ENCODE data around the gene RFC3.

RFC3 gene

DNA sequence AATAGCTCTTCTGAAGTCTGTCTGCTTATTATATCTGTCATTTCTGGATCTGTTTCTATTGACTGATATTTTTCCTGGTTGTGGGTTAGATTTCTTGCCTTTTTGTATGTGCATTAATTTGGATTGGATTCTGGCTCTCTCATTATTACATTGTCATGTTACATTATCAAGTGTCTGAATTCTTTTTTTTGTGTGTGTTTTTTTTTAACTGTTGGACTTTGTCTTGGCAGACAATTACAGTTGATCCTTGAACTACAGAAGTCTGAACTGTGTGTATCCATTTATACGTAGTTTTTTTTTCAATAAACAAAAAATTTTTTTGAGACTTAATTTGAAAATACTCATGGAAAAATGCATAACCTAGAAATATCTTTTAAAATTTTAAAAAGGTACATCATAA is 22.5 kb downstream of the RFC3 start:
- no peaks in the 10 kb centered on the region for H3K27me3 ChIP-seq (replicated peaks; ENCODE audit: control insufficient read depth, insufficient read depth, low read length)
- no peaks in the 10 kb centered on the region; the same call in none of the 2 replicates for H3K36me3 ChIP-seq (ENCODE audit: control insufficient read depth, insufficient read depth, low read length)
- DNase-seq (ENCODE audit: extremely low read depth, insufficient read length): no peak
- no peak overlapping the region for H3K4me3 ChIP-seq (replicated peaks; ENCODE audit: low read depth, low read length)
- TF ChIP-seq, protein P1, sequence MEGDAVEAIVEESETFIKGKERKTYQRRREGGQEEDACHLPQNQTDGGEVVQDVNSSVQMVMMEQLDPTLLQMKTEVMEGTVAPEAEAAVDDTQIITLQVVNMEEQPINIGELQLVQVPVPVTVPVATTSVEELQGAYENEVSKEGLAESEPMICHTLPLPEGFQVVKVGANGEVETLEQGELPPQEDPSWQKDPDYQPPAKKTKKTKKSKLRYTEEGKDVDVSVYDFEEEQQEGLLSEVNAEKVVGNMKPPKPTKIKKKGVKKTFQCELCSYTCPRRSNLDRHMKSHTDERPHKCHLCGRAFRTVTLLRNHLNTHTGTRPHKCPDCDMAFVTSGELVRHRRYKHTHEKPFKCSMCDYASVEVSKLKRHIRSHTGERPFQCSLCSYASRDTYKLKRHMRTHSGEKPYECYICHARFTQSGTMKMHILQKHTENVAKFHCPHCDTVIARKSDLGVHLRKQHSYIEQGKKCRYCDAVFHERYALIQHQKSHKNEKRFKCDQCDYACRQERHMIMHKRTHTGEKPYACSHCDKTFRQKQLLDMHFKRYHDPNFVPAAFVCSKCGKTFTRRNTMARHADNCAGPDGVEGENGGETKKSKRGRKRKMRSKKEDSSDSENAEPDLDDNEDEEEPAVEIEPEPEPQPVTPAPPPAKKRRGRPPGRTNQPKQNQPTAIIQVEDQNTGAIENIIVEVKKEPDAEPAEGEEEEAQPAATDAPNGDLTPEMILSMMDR (IDR thresholded peaks at IDR 0.05; ENCODE audit: insufficient read depth, low read length, poor library complexity, severe bottlenecking): no peak

- Histone ChIP-seq H3K27me3 (replicated peaks; ENCODE audit: control insufficient read depth, insufficient read depth, low read length) (no peaks in the 10 kb centered on the region), H3K36me3 (ENCODE audit: control insufficient read depth, insufficient read depth, low read length) (no peaks in the 10 kb centered on the region; the same call in 1 of the 2 replicates), H3K4me3 (replicated peaks; ENCODE audit: low read depth, low read length) (no peak overlapping the region)
- TF ChIP-seq, protein P1 (IDR thresholded peaks at IDR 0.05; ENCODE audit: insufficient read depth, low read length, poor library complexity, severe bottlenecking): no peak
- DNase-seq (ENCODE audit: extremely low read depth, insufficient read length): no peak
Observed at GRCh38 chr13:33842207-33842606, 24.3 kb downstream of the RFC3 start.

DNA sequence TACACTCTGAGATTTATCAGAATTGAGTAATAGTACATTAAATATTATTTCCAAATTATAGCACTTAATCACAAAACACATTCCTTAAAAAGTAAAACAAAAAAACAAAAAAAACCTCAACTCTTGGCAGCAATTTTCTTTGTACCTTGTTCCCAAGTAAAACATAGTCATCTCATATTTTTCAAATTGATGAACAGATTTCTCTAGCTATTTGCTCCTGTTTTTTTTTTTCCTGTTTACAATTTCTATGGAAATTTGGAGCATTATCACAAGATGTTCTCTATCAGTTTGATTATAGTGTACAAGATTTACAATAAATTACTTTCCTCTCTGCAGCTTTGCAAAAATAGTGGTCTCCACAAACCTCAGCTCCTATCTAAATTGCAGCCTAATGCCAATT is 25.0 kb downstream of the RFC3 start:
- TF ChIP-seq, protein P1 (IDR thresholded peaks at IDR 0.05; ENCODE audit: insufficient read depth, low read length, poor library complexity, severe bottlenecking): no peak

GRCh38 chr13:33845572-33846302 is 27.8 kb downstream of the RFC3 start:
- no peak overlapping the region for H3K4me3 ChIP-seq (replicated peaks; ENCODE audit: low read depth, low read length)
- TF ChIP-seq, protein P1 (IDR thresholded peaks at IDR 0.05; ENCODE audit: insufficient read depth, low read length, poor library complexity, severe bottlenecking): no peak
- no peak for DNase-seq (ENCODE audit: extremely low read depth, insufficient read length)
- no peaks in the 10 kb centered on the region for H3K27me3 ChIP-seq (replicated peaks; ENCODE audit: control insufficient read depth, insufficient read depth, low read length)
- H3K36me3 ChIP-seq (ENCODE audit: control insufficient read depth, insufficient read depth, low read length): no peaks in the 10 kb centered on the region; the same call in 1 of the 2 replicates

More for the DNA sequence above, 25.0 kb downstream of the RFC3 start:
- H3K4me3 ChIP-seq (replicated peaks; ENCODE audit: low read depth, low read length): no peak overlapping the region
- H3K36me3 ChIP-seq (ENCODE audit: control insufficient read depth, insufficient read depth, low read length): no peaks in the 10 kb centered on the region; the same call in 1 of the 2 replicates
- DNase-seq (ENCODE audit: extremely low read depth, insufficient read length): no peak
- no peaks in the 10 kb centered on the region for H3K27me3 ChIP-seq (replicated peaks; ENCODE audit: control insufficient read depth, insufficient read depth, low read length)

DNA sequence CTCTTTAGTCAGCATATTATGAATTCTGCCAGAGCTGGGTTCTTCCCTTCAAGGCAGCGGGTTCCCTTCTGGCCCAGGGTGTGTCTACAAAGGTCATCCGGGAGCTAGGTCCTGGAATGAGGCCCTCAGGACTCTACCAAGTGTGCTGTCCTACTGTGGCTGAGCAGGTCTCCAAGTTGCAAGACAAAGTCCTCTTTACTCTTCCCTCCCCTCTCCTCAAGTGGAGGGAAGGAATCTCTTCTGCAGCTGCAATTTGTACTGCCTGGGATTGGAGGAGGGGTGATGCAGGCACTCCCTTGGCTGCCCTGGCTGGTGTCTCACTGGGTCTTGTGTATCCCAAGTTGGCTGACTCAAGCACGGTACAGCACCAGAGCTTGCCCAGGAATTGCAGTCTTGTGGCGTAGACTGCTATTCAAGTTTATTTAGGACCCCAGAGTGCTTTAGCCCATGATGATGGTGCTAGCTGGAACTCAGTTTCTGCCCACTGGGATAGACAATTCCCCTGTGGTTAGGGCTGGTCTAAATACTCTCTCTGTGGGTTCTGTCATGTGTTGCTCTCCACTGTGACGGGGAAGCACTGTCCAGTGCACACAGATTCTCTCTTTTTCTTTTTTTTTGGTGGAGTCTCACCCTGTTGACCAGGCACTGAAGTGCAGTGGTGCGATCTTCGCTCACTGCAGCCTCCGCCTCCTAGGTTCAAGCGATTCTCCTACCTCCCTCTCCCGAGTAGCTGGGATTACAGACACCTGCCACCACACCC is 28.5 kb downstream of the RFC3 start:
- H3K36me3 ChIP-seq (ENCODE audit: control insufficient read depth, insufficient read depth, low read length): no peaks in the 10 kb centered on the region; the same call in 1 of the 2 replicates
- no peaks in the 10 kb centered on the region for H3K27me3 ChIP-seq (replicated peaks; ENCODE audit: control insufficient read depth, insufficient read depth, low read length)
- no peak overlapping the region for H3K4me3 ChIP-seq (replicated peaks; ENCODE audit: low read depth, low read length)
- TF ChIP-seq, protein P1 (IDR thresholded peaks at IDR 0.05; ENCODE audit: insufficient read depth, low read length, poor library complexity, severe bottlenecking): no peak
- no peak for DNase-seq (ENCODE audit: extremely low read depth, insufficient read length)

Measured in GM06990 (cell line).